Activated naive CD8-positive, alpha-beta T cell treated with anti-CD3 and anti-CD28 coated beads, Interleukin-2, amount 10 ng/mL, durations not matched to agents 7 days and 5 days (primary cell): ENCODE data around the gene ANKRD44. TPM values are rescaled to one million over a fixed set of nuclear protein-coding genes. Genes with fewer than 3 reads are reported as not detected.
A peak's percentile ranks its signal among the peaks of the same experiment; 100 is the strongest.

ENCODE experiments used
- ATAC-seq: fragments of 150-1000 bp; cut with Tn5 transposase; one replicate; pipeline ENCODE4 v1.10.0; 2021; ENCODE audit warnings: low read depth, moderate library complexity
- POLR2A ChIA-PET: fragments of 350-600 bp; sonication (Branson Sonifier 250); formaldehyde crosslinking; loops from one replicate; lab custom pipeline; 2021; ENCODE audit warnings: antibody characterized with exemption; lab: Charles Lee
- DNase-seq: peaks from one replicate; pipeline ENCODE4 v3.0.0; 2021
- H3K27ac Mint-ChIP-seq: one replicate; pipeline ENCODE4 v1.8.0; 2022; ENCODE audit warnings: mild to moderate bottlenecking, mixed read lengths
- H3K27me3 Mint-ChIP-seq: one replicate; pipeline ENCODE4 v1.8.0; 2022; ENCODE audit warnings: mild to moderate bottlenecking, moderate library complexity, mixed read lengths
- H3K36me3 Mint-ChIP-seq: one replicate; pipeline ENCODE4 v1.8.0; 2021; ENCODE audit warnings: mild to moderate bottlenecking, mixed read lengths
- H3K4me1 Mint-ChIP-seq: one replicate; pipeline ENCODE4 v1.8.0; 2021; ENCODE audit warnings: mixed read lengths
- H3K4me3 Mint-ChIP-seq: one replicate; pipeline ENCODE4 v1.8.0; 2022; ENCODE audit warnings: mild to moderate bottlenecking, moderate library complexity, mixed read lengths
- H3K9me3 Mint-ChIP-seq: one replicate; pipeline ENCODE4 v1.8.0; 2021; ENCODE audit warnings: mixed read lengths
- total RNA-seq, 2 experiments: library from RNA; stranded (reverse); gene quantifications; one replicate each; pipeline ENCODE4 v1.2.3, GENCODE V29; 2021

ANKRD44 gene
- total RNA-seq, 2 experiments from 2014 or later: 240 to 243 TPM

GRCh38 chr2:197189426-197190099 lies 121.0 kb downstream of the ANKRD44 start:
- Mint-ChIP-seq H3K4me3 (peak overlapping the region; percentile 4), H3K9me3 (no peaks in the 10 kb centered on the region), H3K4me1 (peaks cover 54% of the 10 kb centered on the region), H3K36me3 (peaks cover 27% of the 10 kb centered on the region), H3K27ac (peak overlapping the region; percentile 73), H3K27me3 (no peaks in the 10 kb centered on the region)
- POLR2A ChIA-PET: interaction anchor here (0.9 to 1.5 kb wide), 3 partner anchors 111 to 121 kb away, joined by 4 to 8 read pairs (median 4); partner anchors contain the start of gene ANKRD44
- ATAC-seq (no peak), DNase-seq (no peak)

GRCh38 chr2:197185676-197186075 lies 124.9 kb downstream of the ANKRD44 start:
- H3K36me3 Mint-ChIP-seq: peaks cover 45% of the 10 kb centered on the region
- POLR2A ChIA-PET: no interaction called here

GRCh38 chr2:197184959-197185586 lies 125.5 kb downstream of the ANKRD44 start:
- no peaks in the 10 kb centered on the region for H3K9me3 Mint-ChIP-seq
- peak overlapping the region; percentile 3 for H3K27ac Mint-ChIP-seq
- DNase-seq: no peak
- ATAC-seq: no peak
- POLR2A ChIA-PET: interaction anchor here (1.2 kb wide), 1 partner anchor 126 kb away, joined by 3 read pairs; no protein-coding TSS in a partner anchor
- H3K4me1 Mint-ChIP-seq: peaks cover 50% of the 10 kb centered on the region
- H3K4me3 Mint-ChIP-seq: no peak overlapping the region
- H3K27me3 Mint-ChIP-seq: no peaks in the 10 kb centered on the region
- peaks cover 45% of the 10 kb centered on the region for H3K36me3 Mint-ChIP-seq

More at GRCh38 chr2:197185676-197186075, 124.9 kb downstream of the ANKRD44 start:
- Mint-ChIP-seq H3K27ac (peak overlapping the region; percentile 3), H3K9me3 (no peaks in the 10 kb centered on the region), H3K4me3 (no peak overlapping the region), H3K27me3 (no peaks in the 10 kb centered on the region), H3K4me1 (peaks cover 53% of the 10 kb centered on the region)
- DNase-seq: no peak
- ATAC-seq: no peak

- Mint-ChIP-seq H3K27ac (no peak overlapping the region), H3K4me3 (no peak overlapping the region), H3K9me3 (no peaks in the 10 kb centered on the region), H3K27me3 (no peaks in the 10 kb centered on the region), H3K36me3 (peaks cover 46% of the 10 kb centered on the region), H3K4me1 (peaks cover 35% of the 10 kb centered on the region)
- ATAC-seq (no peak), DNase-seq (no peak)
- POLR2A ChIA-PET: no interaction called here
Measured at GRCh38 chr2:197183355-197183754, 127.2 kb downstream of the ANKRD44 start.

- peaks cover 28% of the 10 kb centered on the region for H3K4me1 Mint-ChIP-seq
- no peak for ATAC-seq
- POLR2A ChIA-PET: no interaction called here
Measured at GRCh38 chr2:197182668-197183067, 127.9 kb downstream of the ANKRD44 start.

GRCh38 chr2:197181491-197181890 lies 129.1 kb downstream of the ANKRD44 start:
- H3K4me1 Mint-ChIP-seq: peaks cover 23% of the 10 kb centered on the region

More at GRCh38 chr2:197182668-197183067, 127.9 kb downstream of the ANKRD44 start:
- Mint-ChIP-seq H3K9me3 (no peaks in the 10 kb centered on the region), H3K36me3 (peaks cover 44% of the 10 kb centered on the region), H3K27ac (no peak overlapping the region), H3K4me3 (no peak overlapping the region), H3K27me3 (no peaks in the 10 kb centered on the region)
- no peak for DNase-seq

GRCh38 chr2:197179744-197180498 lies 130.7 kb downstream of the ANKRD44 start:
- DNase-seq (no peak), ATAC-seq (no peak)
- Mint-ChIP-seq H3K36me3 (peaks cover 34% of the 10 kb centered on the region), H3K9me3 (no peaks in the 10 kb centered on the region), H3K4me3 (no peak overlapping the region), H3K27ac (no peak overlapping the region), H3K4me1 (peaks cover 30% of the 10 kb centered on the region), H3K27me3 (no peaks in the 10 kb centered on the region)
- POLR2A ChIA-PET: no interaction called here

More at GRCh38 chr2:197181491-197181890, 129.1 kb downstream of the ANKRD44 start:
- H3K27ac Mint-ChIP-seq: no peak overlapping the region
- H3K27me3 Mint-ChIP-seq: no peaks in the 10 kb centered on the region
- POLR2A ChIA-PET: interaction anchor here (1.2 kb wide), 1 partner anchor 10 kb away, joined by 3 read pairs; no protein-coding TSS in a partner anchor
- peaks cover 42% of the 10 kb centered on the region for H3K36me3 Mint-ChIP-seq
- no peak for ATAC-seq
- no peak overlapping the region for H3K4me3 Mint-ChIP-seq
- DNase-seq: no peak
- no peaks in the 10 kb centered on the region for H3K9me3 Mint-ChIP-seq

GRCh38 chr2:197176522-197176921 lies 134.1 kb downstream of the ANKRD44 start:
- Mint-ChIP-seq H3K4me3 (no peak overlapping the region), H3K27ac (no peak overlapping the region), H3K9me3 (no peaks in the 10 kb centered on the region), H3K4me1 (peaks cover 22% of the 10 kb centered on the region), H3K27me3 (no peaks in the 10 kb centered on the region), H3K36me3 (peaks cover 16% of the 10 kb centered on the region)
- POLR2A ChIA-PET: no interaction called here
- DNase-seq (no peak), ATAC-seq (no peak)

GRCh38 chr2:197174539-197175094 lies 136.0 kb downstream of the ANKRD44 start:
- POLR2A ChIA-PET: no interaction called here
- peaks cover 20% of the 10 kb centered on the region for H3K36me3 Mint-ChIP-seq
- DNase-seq: no peak
- no peak overlapping the region for H3K4me3 Mint-ChIP-seq
- no peaks in the 10 kb centered on the region for H3K27me3 Mint-ChIP-seq
- peaks cover 27% of the 10 kb centered on the region for H3K4me1 Mint-ChIP-seq
- no peak for ATAC-seq
- no peak overlapping the region for H3K27ac Mint-ChIP-seq
- no peaks in the 10 kb centered on the region for H3K9me3 Mint-ChIP-seq

- Mint-ChIP-seq H3K27me3 (no peaks in the 10 kb centered on the region), H3K27ac (no peak overlapping the region), H3K4me1 (peaks cover 45% of the 10 kb centered on the region), H3K9me3 (no peaks in the 10 kb centered on the region), H3K4me3 (no peak overlapping the region), H3K36me3 (peaks cover 18% of the 10 kb centered on the region)
- POLR2A ChIA-PET: interaction anchor here (0.7 kb wide), 1 partner anchor 140 kb away, joined by 4 read pairs; no protein-coding TSS in a partner anchor
- DNase-seq (no peak), ATAC-seq (no peak)
Measured at GRCh38 chr2:197171582-197171981, 139.0 kb downstream of the ANKRD44 start.

GRCh38 chr2:197170208-197170607 lies 140.4 kb downstream of the ANKRD44 start:
- no peak for DNase-seq
- peak overlapping the region; percentile 32 for H3K27ac Mint-ChIP-seq
- no peak for ATAC-seq
- H3K4me1 Mint-ChIP-seq: peaks cover 41% of the 10 kb centered on the region
- no peaks in the 10 kb centered on the region for H3K27me3 Mint-ChIP-seq
- POLR2A ChIA-PET: no interaction called here
- peaks cover 18% of the 10 kb centered on the region for H3K36me3 Mint-ChIP-seq
- no peaks in the 10 kb centered on the region for H3K9me3 Mint-ChIP-seq
- no peak overlapping the region for H3K4me3 Mint-ChIP-seq

- H3K4me1 Mint-ChIP-seq: peaks cover 40% of the 10 kb centered on the region
- POLR2A ChIA-PET: interaction anchor here (0.7 to 1.1 kb wide), 2 partner anchors 51 to 54 kb away, joined by 4 read pairs; no protein-coding TSS in a partner anchor
- ATAC-seq (peak; percentile 88), DNase-seq (peak; percentile 59)
- peaks cover 19% of the 10 kb centered on the region for H3K36me3 Mint-ChIP-seq
- H3K27me3 Mint-ChIP-seq: no peaks in the 10 kb centered on the region
- no peaks in the 10 kb centered on the region for H3K9me3 Mint-ChIP-seq
- H3K4me3 Mint-ChIP-seq: no peak overlapping the region
- H3K27ac Mint-ChIP-seq: peak overlapping the region; percentile 62
Measured at GRCh38 chr2:197168705-197169104, 141.9 kb downstream of the ANKRD44 start.
